ENCODE results near the gene NMS.

DNA sequence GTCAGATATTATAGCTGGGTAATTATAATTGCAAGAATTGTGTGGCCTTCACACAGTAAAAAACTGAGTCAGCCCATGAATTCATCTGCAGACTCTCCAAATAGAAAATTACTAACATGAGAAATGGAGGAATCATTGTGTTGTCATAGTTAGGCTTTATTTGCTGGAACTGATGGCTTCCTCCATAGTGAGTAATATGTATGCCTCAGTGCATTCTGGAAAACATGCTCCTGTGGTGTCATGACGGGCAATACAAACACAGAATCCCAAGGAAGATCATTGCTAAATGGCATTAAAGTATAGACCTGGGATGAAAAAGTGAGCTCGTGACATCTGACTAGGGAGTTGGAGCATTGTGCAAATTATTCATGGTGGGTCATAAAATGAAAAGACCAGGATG lies 23.6 kb upstream of the NMS start:
- TF ChIP-seq RFX5 (IDR thresholded peaks at IDR 0.05; ENCODE audit: borderline replicate concordance, low read depth, low read length) (no peak), EZH2 (IDR thresholded peaks at IDR 0.05; ENCODE audit: low read depth, low read length, severe bottlenecking) (no peak), TBP (IDR thresholded peaks at IDR 0.05; ENCODE audit: low read depth, low read length) (no peak), SIN3A (conservative IDR thresholded peaks at IDR 0.05 in 1 of 2, IDR thresholded peaks at IDR 0.05 in 1 of 2; ENCODE audit: low read depth in 1 of 2, low read length in 2 of 2) (no peak), POLR2AphosphoS5 (IDR thresholded peaks at IDR 0.05; ENCODE audit: low read depth, low read length) (no peak), SP4 (IDR thresholded peaks at IDR 0.05; ENCODE audit: low read length) (no peak), CTCF (IDR thresholded peaks at IDR 0.05; ENCODE audit: control extremely low read depth in 1 of 3, insufficient read depth in 1 of 3, low read depth in 1 of 3, low read length in 3 of 3) (no peak)

Data from H1 (cell line).